K562 (cell line): ENCODE data around the gene ABI3BP. TPM values are rescaled to one million over a fixed set of nuclear protein-coding genes. Genes with fewer than 3 reads are reported as not detected.

ENCODE experiments used
- C11orf30 ChIP-seq: fragments of 450-650 bp; IDR thresholded peaks from 2 replicates; pipeline ENCODE4 v1.6.1; 2016; ENCODE audit warnings: low read depth, mild to moderate bottlenecking
- CEBPB ChIP-seq: fragments of 450-650 bp; IDR thresholded peaks from 2 replicates; pipeline ENCODE4 v1.6.1; 2016; ENCODE audit warnings: missing genetic modification characterization, missing compliant biosample characterization
- CHD1 ChIP-seq: fragments of 200-600 bp; sonication (generic); IDR thresholded peaks from one replicate; pipeline ENCODE4 v1.6.1; 2012; ENCODE audit warnings: mild to moderate bottlenecking, moderate library complexity, low read length, inconsistent platforms
- CLOCK ChIP-seq: fragments of 250-450 bp; sonication (Bioruptor Pico); IDR thresholded peaks from 2 replicates; pipeline ENCODE4 v1.4.0; 2020; ENCODE audit warnings: mild to moderate bottlenecking, moderate library complexity, borderline replicate concordance
- ELF1 ChIP-seq: fragments of 200-800 bp; sonication (Bioruptor generic); IDR thresholded peaks from 2 replicates; pipeline ENCODE4 v1.6.1; 2016; ENCODE audit warnings: missing genetic modification characterization, missing compliant biosample characterization
- ETV1 ChIP-seq: fragments of 450-650 bp; conservative IDR thresholded peaks from 2 replicates; pipeline ENCODE4 v1.6.1; 2016; ENCODE audit warnings: missing genetic modification characterization, control low read depth, low read depth, missing compliant biosample characterization
- FOXJ2 ChIP-seq: fragments of 200-800 bp; sonication (Bioruptor generic); IDR thresholded peaks from 2 replicates; pipeline ENCODE4 v1.6.1; 2016; ENCODE audit warnings: missing genetic modification characterization, missing compliant biosample characterization
- HMGN3 ChIP-seq: IDR thresholded peaks from 2 replicates; pipeline ENCODE4 v1.6.1; 2011; ENCODE audit warnings: borderline replicate concordance, low read depth, mild to moderate bottlenecking, mixed read lengths, low read length; ENCODE audit not compliant: insufficient read length; ENCODE audit errors: extremely low read depth
- NCOA2 ChIP-seq, 2 experiments: fragments of 450-650 bp; IDR thresholded peaks; 2 replicates each; pipeline ENCODE4 v1.6.1; 2018; ENCODE audit warnings: mild to moderate bottlenecking in 2 of 2, moderate library complexity in 1 of 2; ENCODE audit not compliant: partially characterized antibody in 2 of 2
- NFE2 ChIP-seq: IDR thresholded peaks from 2 replicates; pipeline ENCODE4 v1.6.1; 2014; ENCODE audit warnings: antibody characterized with exemption, low read depth
- NR2C2 ChIP-seq, 2 experiments: fragments of 200-800 bp in 1 of 2; sonication (Bioruptor generic) in 1 of 2; sonication (generic) in 1 of 2; formaldehyde crosslinking in 1 of 2; IDR thresholded peaks; 2 replicates each; pipeline versions ENCODE4 v1.6.1 to v1.8.0; 2016 to 2022; ENCODE audit warnings: mild to moderate bottlenecking in 1 of 2, missing compliant biosample characterization in 1 of 2, missing genetic modification characterization in 1 of 2, missing genetic modification reagents in 1 of 2
- PKNOX1 ChIP-seq: fragments of 450-650 bp; IDR thresholded peaks from 2 replicates; pipeline ENCODE4 v1.6.1; 2016
- PML ChIP-seq: IDR thresholded peaks from 2 replicates; pipeline ENCODE4 v1.6.1; 2012; ENCODE audit warnings: low read length, inconsistent platforms
- POLR2AphosphoS5 ChIP-seq: IDR thresholded peaks from 2 replicates; pipeline ENCODE4 v1.6.1; 2011; ENCODE audit warnings: mild to moderate bottlenecking, low read depth, low read length, moderate library complexity; ENCODE audit not compliant: control insufficient read depth, insufficient read depth
- RFX5 ChIP-seq: IDR thresholded peaks from 2 replicates; pipeline ENCODE4 v1.6.1; 2011; ENCODE audit warnings: low read depth, mild to moderate bottlenecking, improper control_type of control experiment, low read length
- SAFB ChIP-seq: fragments of 200-400 bp; formaldehyde crosslinking; IDR thresholded peaks from 2 replicates; pipeline ENCODE4 v1.6.1; 2017; ENCODE audit warnings: low read depth, low read length, borderline replicate concordance
- ZNF121 ChIP-seq: sonication (generic); formaldehyde crosslinking; conservative IDR thresholded peaks from 2 replicates; pipeline ENCODE4 v1.8.0; 2022; ENCODE audit warnings: missing genetic modification reagents
- ZNF384 ChIP-seq: IDR thresholded peaks from 2 replicates; pipeline ENCODE4 v1.6.1; 2012; ENCODE audit warnings: low read depth, low read length, improper control_type of control experiment
- ZNF561 ChIP-seq: fragments of 450-650 bp; formaldehyde crosslinking; conservative IDR thresholded peaks from 2 replicates; pipeline ENCODE4 v1.4.0; 2020; ENCODE audit warnings: mild to moderate bottlenecking, moderate library complexity
- ZSCAN32 ChIP-seq: fragments of 450-650 bp; formaldehyde crosslinking; IDR thresholded peaks from 2 replicates; pipeline ENCODE4 v1.4.0; 2020; ENCODE audit warnings: mild to moderate bottlenecking, moderate library complexity
- polyA plus RNA-seq, 8 experiments: library from polyadenylated mRNA; depleted of rRNA in 4 of 8; stranded (reverse) in 5 of 8; unstranded in 3 of 8; fragments of >200 nt; fragmentation: Nextera tagmentation in 2 of 8; fragmentation: Illumina TruSeq in 1 of 8; extraction: Ambion mirVana in 2 of 8; extraction: Trizol in 1 of 8; gene quantifications; 2 replicates each; pipeline versions ENCODE4 v1.2.1 to v1.2.3, GENCODE V29; 2011 to 2014; ENCODE audit warnings: inconsistent platforms in 1 of 8, missing spikeins in 1 of 8
- total RNA-seq, 7 experiments: library from RNA; depleted of rRNA in 6 of 7; stranded (reverse); fragments of >200 nt in 6 of 7; fragmentation: Illumina TruSeq in 2 of 7; extraction: Trizol in 2 of 7; gene quantifications; 2 replicates each; pipeline versions ENCODE4 v1.2.1 to v1.2.3, GENCODE V29; 2011 to 2021; ENCODE audit warnings: low replicate concordance in 1 of 7
- TF ChIP-seq, protein P1 (sequence below), 2 experiments: IDR thresholded peaks; 2 replicates each; pipeline ENCODE4 v1.6.1; 2012; ENCODE audit warnings: improper control_type of control experiment in 2 of 2, low read depth in 2 of 2, low read length in 2 of 2, borderline replicate concordance in 1 of 2

ABI3BP gene
- total and polyA plus RNA-seq, 9 of the 15 experiments (the other 6 are each of a cell fraction or from before 2014, with no cell fraction given): 0.01 to 0.24 (median 0.06) TPM; not detected in 5

DNA sequence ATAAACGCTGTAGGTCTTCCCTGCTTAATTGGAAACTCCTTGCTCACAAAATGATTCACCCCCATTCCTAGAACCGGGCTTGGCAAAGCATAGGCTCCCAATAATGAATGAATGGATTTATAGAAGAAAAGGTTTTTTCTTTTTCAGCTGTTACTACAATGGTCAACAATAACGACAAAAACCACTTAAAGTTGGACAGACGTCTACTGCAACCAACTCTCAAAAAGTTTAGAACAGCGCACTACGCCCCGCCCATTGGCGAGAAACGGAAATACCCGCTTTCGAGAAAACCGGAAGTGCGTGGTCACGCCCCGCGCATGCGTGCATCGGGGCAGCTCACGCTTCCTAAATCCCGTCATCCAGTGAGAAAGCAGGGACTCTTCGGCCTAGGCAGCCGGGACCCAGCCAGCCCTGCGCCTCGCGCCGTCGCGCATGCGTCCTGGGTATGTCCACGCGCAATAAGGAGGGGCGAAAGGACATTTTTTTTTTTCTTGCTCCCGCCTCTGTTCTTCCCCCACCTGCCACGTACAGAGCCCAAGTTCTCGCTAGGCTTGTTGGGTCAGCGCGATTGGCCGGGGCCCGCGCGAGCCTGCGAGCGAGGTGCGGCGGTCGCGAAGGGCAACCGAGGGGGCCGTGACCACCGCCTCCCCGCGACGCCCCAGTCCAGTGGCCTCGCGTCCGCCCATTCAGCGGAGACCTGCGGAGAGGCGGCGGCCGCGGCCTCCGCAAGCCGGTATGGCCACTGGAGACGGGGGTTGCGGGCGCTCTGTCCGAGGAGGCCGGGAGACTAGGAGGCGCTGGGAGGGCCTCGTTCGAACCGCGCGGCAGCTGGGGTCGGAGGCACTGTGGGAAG lies 284.0 kb downstream of the ABI3BP start, which contains the start of gene TFG (continued):
- TF ChIP-seq CLOCK (no peak), ELF1 (tag) (peak; percentile 93), PML (0 out of 2 replicates have a peak, but pooled peaks have one; percentile 20), ZNF121 (CRISPR knock-in tag) (no peak), HMGN3 (peak; percentile 47), ZNF384 (peak; percentile 99), NFE2 (peak; percentile 18; the same call in 1 of the 2 replicates), NCOA2 (IDR thresholded peaks at IDR 0.05; ENCODE audit: partially characterized antibody in 2 of 2) (no peak), CHD1 (no peak), CEBPB (tag) (no peak), ZSCAN32 (CRISPR knock-in tag) (0 out of 2 replicates have a peak, but pooled peaks have one; percentile 18), POLR2AphosphoS5 (peak; percentile 40; the same call in 1 of the 2 replicates), RFX5 (no peak), SAFB (peak; percentile 53; the same call in 1 of the 2 replicates), ETV1 (0 out of 2 replicates have a peak, but pooled peaks have one; percentile 11), NR2C2 (CRISPR knock-in tag; IDR thresholded peaks at IDR 0.05) (no peak), NR2C2 (tag; IDR thresholded peaks at IDR 0.05) (peak; percentile 27; the same call in 1 of the 2 replicates), FOXJ2 (tag) (0 out of 2 replicates have a peak, but pooled peaks have one; percentile 49), PKNOX1 (peak; percentile 73), C11orf30 (peak; percentile 30; the same call in 1 of the 2 replicates), ZNF561 (CRISPR knock-in tag) (no peak)
- TF ChIP-seq, protein P1, sequence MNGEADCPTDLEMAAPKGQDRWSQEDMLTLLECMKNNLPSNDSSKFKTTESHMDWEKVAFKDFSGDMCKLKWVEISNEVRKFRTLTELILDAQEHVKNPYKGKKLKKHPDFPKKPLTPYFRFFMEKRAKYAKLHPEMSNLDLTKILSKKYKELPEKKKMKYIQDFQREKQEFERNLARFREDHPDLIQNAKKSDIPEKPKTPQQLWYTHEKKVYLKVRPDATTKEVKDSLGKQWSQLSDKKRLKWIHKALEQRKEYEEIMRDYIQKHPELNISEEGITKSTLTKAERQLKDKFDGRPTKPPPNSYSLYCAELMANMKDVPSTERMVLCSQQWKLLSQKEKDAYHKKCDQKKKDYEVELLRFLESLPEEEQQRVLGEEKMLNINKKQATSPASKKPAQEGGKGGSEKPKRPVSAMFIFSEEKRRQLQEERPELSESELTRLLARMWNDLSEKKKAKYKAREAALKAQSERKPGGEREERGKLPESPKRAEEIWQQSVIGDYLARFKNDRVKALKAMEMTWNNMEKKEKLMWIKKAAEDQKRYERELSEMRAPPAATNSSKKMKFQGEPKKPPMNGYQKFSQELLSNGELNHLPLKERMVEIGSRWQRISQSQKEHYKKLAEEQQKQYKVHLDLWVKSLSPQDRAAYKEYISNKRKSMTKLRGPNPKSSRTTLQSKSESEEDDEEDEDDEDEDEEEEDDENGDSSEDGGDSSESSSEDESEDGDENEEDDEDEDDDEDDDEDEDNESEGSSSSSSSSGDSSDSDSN (IDR thresholded peaks at IDR 0.05; ENCODE audit: borderline replicate concordance in 1 of 2, low read depth in 2 of 2, low read length in 2 of 2): 0 out of 4 replicates have a peak, but pooled peaks have one; percentile 20 to 39
